ENCODE data around the gene EML6. TPM values are rescaled to one million over a fixed set of nuclear protein-coding genes. Genes with fewer than 3 reads are reported as not detected.

The EML6 gene
- total and polyA plus RNA-seq, 5 donors from 2014 or later, result 0.06 to 0.59 (median 0.33) TPM; not detected in 1

- no peaks in the 10 kb centered on the region for H3K36me3 Mint-ChIP-seq
- H3K9me3 Mint-ChIP-seq, result peaks cover 0 to 4% (median 0%) of the 10 kb centered on the region in 7 donors
- Histone ChIP-seq H3K36me3 (ENCODE audit: control insufficient read depth, insufficient read depth, low read length) (no peaks in the 10 kb centered on the region), H3K4me1 (ENCODE audit: control insufficient read depth, insufficient read depth, low read length, poor library complexity, severe bottlenecking) (no peaks in the 10 kb centered on the region), H3K9me3 (ENCODE audit: control insufficient read depth in 2 of 2, low read length in 2 of 2) (peaks cover 0 to 4% of the 10 kb centered on the region in 2 experiments), H3K4me3 (ENCODE audit: low read depth, low read length) (no peak overlapping the region), H3K27ac (ENCODE audit: insufficient read depth, low read length, poor library complexity, severe bottlenecking) (no peak overlapping the region), H3K27me3 (ENCODE audit: control insufficient read depth, insufficient read depth, low read length) (no peaks in the 10 kb centered on the region)
- H3K27ac Mint-ChIP-seq, result no peak overlapping the region
- no peak for ATAC-seq (ENCODE audit: low read depth in 2 of 2)
- no peak overlapping the region for H3K4me3 Mint-ChIP-seq
- H3K27me3 Mint-ChIP-seq, result peaks cover 42% of the 10 kb centered on the region
- no peak for DNase-seq
- peaks cover 0 to 6% (median 5%) of the 10 kb centered on the region in 4 donors for H3K4me1 Mint-ChIP-seq
These were observed 200.7 kb downstream of the EML6 start for GRCh38 chr2:54924121-54924520.

GRCh38 chr2:54925022-54925421 lies 201.6 kb downstream of the EML6 start:
- H3K9me3 ChIP-seq (ENCODE audit: control insufficient read depth in 2 of 2, low read length in 2 of 2), result peaks cover 0 to 4% of the 10 kb centered on the region in 2 experiments
- Mint-ChIP-seq H3K9me3 (peaks cover 0 to 4% (median 0%) of the 10 kb centered on the region in 7 donors), H3K4me3 (no peak overlapping the region), H3K27me3 (peaks cover 42% of the 10 kb centered on the region), H3K27ac (peak overlapping the region in 1 of 3 donors; percentile 41), H3K4me1 (peaks cover 0 to 6% (median 0%) of the 10 kb centered on the region in 4 donors), H3K36me3 (no peaks in the 10 kb centered on the region)
- DNase-seq (no peak), ATAC-seq (ENCODE audit: low read depth in 2 of 2) (no peak)
- H3K27me3 ChIP-seq (ENCODE audit: control insufficient read depth, insufficient read depth, low read length), result no peaks in the 10 kb centered on the region
- no peaks in the 10 kb centered on the region for H3K4me1 ChIP-seq (ENCODE audit: control insufficient read depth, insufficient read depth, low read length, poor library complexity, severe bottlenecking)
- no peak overlapping the region for H3K4me3 ChIP-seq (ENCODE audit: low read depth, low read length)
- no peaks in the 10 kb centered on the region for H3K36me3 ChIP-seq (ENCODE audit: control insufficient read depth, insufficient read depth, low read length)
- H3K27ac ChIP-seq (ENCODE audit: insufficient read depth, low read length, poor library complexity, severe bottlenecking), result no peak overlapping the region

GRCh38 chr2:54927085-54927750 lies 203.8 kb downstream of the EML6 start:
- peaks cover 33% of the 10 kb centered on the region for H3K27me3 Mint-ChIP-seq
- no peak overlapping the region for H3K4me3 ChIP-seq (ENCODE audit: low read depth, low read length)
- H3K4me1 Mint-ChIP-seq, result peaks cover 0 to 6% (median under 1%) of the 10 kb centered on the region in 4 donors
- DNase-seq (no peak), ATAC-seq (ENCODE audit: low read depth in 2 of 2) (no peak)
- H3K9me3 ChIP-seq (ENCODE audit: control insufficient read depth in 2 of 2, low read length in 2 of 2), result no peaks in the 10 kb centered on the region
- no peaks in the 10 kb centered on the region for H3K27me3 ChIP-seq (ENCODE audit: control insufficient read depth, insufficient read depth, low read length)
- no peaks in the 10 kb centered on the region for H3K4me1 ChIP-seq (ENCODE audit: control insufficient read depth, insufficient read depth, low read length, poor library complexity, severe bottlenecking)
- peaks cover 0 to 1% (median 0%) of the 10 kb centered on the region in 7 donors for H3K9me3 Mint-ChIP-seq
- H3K27ac Mint-ChIP-seq, result no peak overlapping the region
- no peaks in the 10 kb centered on the region for H3K36me3 ChIP-seq (ENCODE audit: control insufficient read depth, insufficient read depth, low read length)
- no peaks in the 10 kb centered on the region for H3K36me3 Mint-ChIP-seq
- H3K4me3 Mint-ChIP-seq, result no peak overlapping the region
- H3K27ac ChIP-seq (ENCODE audit: insufficient read depth, low read length, poor library complexity, severe bottlenecking), result no peak overlapping the region

GRCh38 chr2:54927751-54928615 lies 204.5 kb downstream of the EML6 start:
- peaks cover 27% of the 10 kb centered on the region for H3K27me3 Mint-ChIP-seq
- no peak overlapping the region for H3K4me3 Mint-ChIP-seq
- peaks cover 0 to 1% (median 0%) of the 10 kb centered on the region in 7 donors for H3K9me3 Mint-ChIP-seq
- DNase-seq, result no peak
- Histone ChIP-seq H3K36me3 (ENCODE audit: control insufficient read depth, insufficient read depth, low read length) (no peaks in the 10 kb centered on the region), H3K27ac (ENCODE audit: insufficient read depth, low read length, poor library complexity, severe bottlenecking) (no peak overlapping the region), H3K27me3 (ENCODE audit: control insufficient read depth, insufficient read depth, low read length) (no peaks in the 10 kb centered on the region), H3K9me3 (ENCODE audit: control insufficient read depth in 2 of 2, low read length in 2 of 2) (no peaks in the 10 kb centered on the region), H3K4me3 (ENCODE audit: low read depth, low read length) (no peak overlapping the region), H3K4me1 (ENCODE audit: control insufficient read depth, insufficient read depth, low read length, poor library complexity, severe bottlenecking) (no peaks in the 10 kb centered on the region)
- H3K4me1 Mint-ChIP-seq, result peaks cover 0 to 6% (median under 1%) of the 10 kb centered on the region in 4 donors
- ATAC-seq (ENCODE audit: low read depth in 2 of 2), result no peak
- no peak overlapping the region for H3K27ac Mint-ChIP-seq
- H3K36me3 Mint-ChIP-seq, result no peaks in the 10 kb centered on the region

- Histone ChIP-seq H3K9me3 (ENCODE audit: control insufficient read depth in 2 of 2, low read length in 2 of 2) (no peaks in the 10 kb centered on the region), H3K4me1 (ENCODE audit: control insufficient read depth, insufficient read depth, low read length, poor library complexity, severe bottlenecking) (no peaks in the 10 kb centered on the region), H3K27me3 (ENCODE audit: control insufficient read depth, insufficient read depth, low read length) (no peaks in the 10 kb centered on the region), H3K27ac (ENCODE audit: insufficient read depth, low read length, poor library complexity, severe bottlenecking) (no peak overlapping the region), H3K4me3 (ENCODE audit: low read depth, low read length) (no peak overlapping the region), H3K36me3 (ENCODE audit: control insufficient read depth, insufficient read depth, low read length) (no peaks in the 10 kb centered on the region)
- DNase-seq, result no peak
- H3K27me3 Mint-ChIP-seq, result peaks cover 23% of the 10 kb centered on the region
- no peaks in the 10 kb centered on the region for H3K36me3 Mint-ChIP-seq
- H3K9me3 Mint-ChIP-seq, result peaks cover 0 to 2% (median 0%) of the 10 kb centered on the region in 7 donors
- H3K4me1 Mint-ChIP-seq, result peaks cover 0 to 6% (median under 1%) of the 10 kb centered on the region in 4 donors
- no peak overlapping the region for H3K27ac Mint-ChIP-seq
- H3K4me3 Mint-ChIP-seq, result no peak overlapping the region
- ATAC-seq (ENCODE audit: low read depth in 2 of 2), result no peak
These were observed 205.3 kb downstream of the EML6 start for GRCh38 chr2:54928719-54929118.

- Histone ChIP-seq H3K36me3 (ENCODE audit: control insufficient read depth, insufficient read depth, low read length) (no peaks in the 10 kb centered on the region), H3K4me1 (ENCODE audit: control insufficient read depth, insufficient read depth, low read length, poor library complexity, severe bottlenecking) (no peaks in the 10 kb centered on the region), H3K27ac (ENCODE audit: insufficient read depth, low read length, poor library complexity, severe bottlenecking) (no peak overlapping the region), H3K9me3 (ENCODE audit: control insufficient read depth in 2 of 2, low read length in 2 of 2) (no peaks in the 10 kb centered on the region), H3K27me3 (ENCODE audit: control insufficient read depth, insufficient read depth, low read length) (no peaks in the 10 kb centered on the region), H3K4me3 (ENCODE audit: low read depth, low read length) (no peak overlapping the region)
- DNase-seq (no peak), ATAC-seq (ENCODE audit: low read depth in 2 of 2) (no peak)
- Mint-ChIP-seq H3K4me1 (peaks cover 0 to 5% (median 3%) of the 10 kb centered on the region in 4 donors), H3K27me3 (peaks cover 12% of the 10 kb centered on the region), H3K27ac (no peak overlapping the region), H3K36me3 (no peaks in the 10 kb centered on the region), H3K9me3 (peaks cover 0 to 3% (median 0%) of the 10 kb centered on the region in 7 donors), H3K4me3 (no peak overlapping the region)
These were observed 208.0 kb downstream of the EML6 start for GRCh38 chr2:54931473-54931872.

- Mint-ChIP-seq H3K27ac (no peak overlapping the region), H3K36me3 (no peaks in the 10 kb centered on the region), H3K4me1 (peaks cover 0 to 5% (median under 1%) of the 10 kb centered on the region in 4 donors), H3K9me3 (peaks cover 0 to 11% (median 2%) of the 10 kb centered on the region in 7 donors), H3K27me3 (no peaks in the 10 kb centered on the region), H3K4me3 (no peak overlapping the region)
- Histone ChIP-seq H3K4me3 (ENCODE audit: low read depth, low read length) (no peak overlapping the region), H3K4me1 (ENCODE audit: control insufficient read depth, insufficient read depth, low read length, poor library complexity, severe bottlenecking) (no peaks in the 10 kb centered on the region), H3K27ac (ENCODE audit: insufficient read depth, low read length, poor library complexity, severe bottlenecking) (no peak overlapping the region), H3K27me3 (ENCODE audit: control insufficient read depth, insufficient read depth, low read length) (no peaks in the 10 kb centered on the region), H3K36me3 (ENCODE audit: control insufficient read depth, insufficient read depth, low read length) (no peaks in the 10 kb centered on the region), H3K9me3 (ENCODE audit: control insufficient read depth in 2 of 2, low read length in 2 of 2) (peaks cover 0 to 2% of the 10 kb centered on the region in 2 experiments)
- ATAC-seq (ENCODE audit: low read depth in 2 of 2) (no peak), DNase-seq (no peak)
These were observed 211.9 kb downstream of the EML6 start for GRCh38 chr2:54935389-54935788.
